ENCODE measurements around the gene TSHZ1. TPM values are rescaled to one million over a fixed set of nuclear protein-coding genes. Genes with fewer than 3 reads are reported as not detected.

TSHZ1 gene
- total RNA-seq, 1 experiment from 2014 or later, result 7.4 TPM

- no peaks in the 10 kb centered on the region for H3K27me3 ChIP-seq (ENCODE audit: insufficient read depth, low read depth)
- BruUV-seq (replicated peaks), result no TSS peak
- H3K4me2 ChIP-seq, result no peak overlapping the region
These were observed 20.4 kb downstream of the TSHZ1 start for GRCh38 chr18:75231053-75231406.

GRCh38 chr18:75234901-75235300, 24.3 kb downstream of the TSHZ1 start:
- ChIA-PET CTCF (no interaction called here), POLR2A (ENCODE audit: unreplicated experiment) (no interaction called here)
- no peaks in the 10 kb centered on the region for H3K79me2 ChIP-seq (ENCODE audit: low read depth)
- no peaks in the 10 kb centered on the region for H3K9me2 ChIP-seq (ENCODE audit: insufficient read depth)
- TF ChIP-seq CTCF (conservative IDR thresholded peaks at IDR 0.05), result no peak
- TF ChIP-seq EZH2 (IDR thresholded peaks at IDR 0.05; ENCODE audit: low read depth), result no peak
- H3K4me1 ChIP-seq (replicated peaks; ENCODE audit: insufficient read depth), result no peaks in the 10 kb centered on the region
- H3K4me2 ChIP-seq, result no peak overlapping the region
- H3K9me3 ChIP-seq (ENCODE audit: insufficient read depth, low read depth), result no peaks in the 10 kb centered on the region
- no peak overlapping the region for H2AFZ ChIP-seq
- intact Hi-C loops (cut with micrococcal nuclease; ENCODE audit: unreplicated experiment), result no loop called here
- H3K4me3 ChIP-seq, result no peak overlapping the region
- H3F3A ChIP-seq (ENCODE audit: insufficient read depth, low read depth), result no peaks in the 10 kb centered on the region
- H3K27ac ChIP-seq, result no peak overlapping the region
- no peak for DNase-seq
- no peaks in the 10 kb centered on the region for H3K27me3 ChIP-seq (ENCODE audit: insufficient read depth, low read depth)
- H4K20me1 ChIP-seq (ENCODE audit: insufficient read depth), result no peaks in the 10 kb centered on the region; the same call in 1 of the 2 replicates
- no peaks in the 10 kb centered on the region for H3K36me3 ChIP-seq (ENCODE audit: low read depth)
- no TSS peak for BruUV-seq (replicated peaks)

More at GRCh38 chr18:75231053-75231406, 20.4 kb downstream of the TSHZ1 start:
- Histone ChIP-seq H3K4me1 (replicated peaks; ENCODE audit: insufficient read depth) (no peaks in the 10 kb centered on the region), H2AFZ (no peak overlapping the region), H3K9me3 (ENCODE audit: insufficient read depth, low read depth) (no peaks in the 10 kb centered on the region), H3K36me3 (ENCODE audit: low read depth) (no peaks in the 10 kb centered on the region), H3F3A (ENCODE audit: insufficient read depth, low read depth) (no peaks in the 10 kb centered on the region), H3K79me2 (ENCODE audit: low read depth) (no peaks in the 10 kb centered on the region), H3K27ac (no peak overlapping the region), H3K9me2 (ENCODE audit: insufficient read depth) (no peaks in the 10 kb centered on the region), H3K4me3 (no peak overlapping the region), H4K20me1 (ENCODE audit: insufficient read depth) (no peaks in the 10 kb centered on the region; the same call in 1 of the 2 replicates)
- no peak for DNase-seq
- intact Hi-C loops (cut with micrococcal nuclease; ENCODE audit: unreplicated experiment), result no loop called here
- ChIA-PET CTCF (no interaction called here), POLR2A (ENCODE audit: unreplicated experiment) (no interaction called here)
- no peak for TF ChIP-seq EZH2 (IDR thresholded peaks at IDR 0.05; ENCODE audit: low read depth)
- no peak for TF ChIP-seq CTCF (conservative IDR thresholded peaks at IDR 0.05)

- DNase-seq, result no peak
- CTCF ChIA-PET, result no interaction called here
- Histone ChIP-seq H3K27me3 (ENCODE audit: insufficient read depth, low read depth) (no peaks in the 10 kb centered on the region), H3K4me3 (no peak overlapping the region), H3K27ac (no peak overlapping the region), H2AFZ (no peak overlapping the region), H3K9me3 (ENCODE audit: insufficient read depth, low read depth) (no peaks in the 10 kb centered on the region), H3K4me1 (replicated peaks; ENCODE audit: insufficient read depth) (no peaks in the 10 kb centered on the region), H3K79me2 (ENCODE audit: low read depth) (no peaks in the 10 kb centered on the region), H3K4me2 (no peak overlapping the region), H3K9me2 (ENCODE audit: insufficient read depth) (no peaks in the 10 kb centered on the region), H3K36me3 (ENCODE audit: low read depth) (no peaks in the 10 kb centered on the region), H3F3A (ENCODE audit: insufficient read depth, low read depth) (no peaks in the 10 kb centered on the region), H4K20me1 (ENCODE audit: insufficient read depth) (no peaks in the 10 kb centered on the region; the same call in 1 of the 2 replicates)
- TF ChIP-seq CTCF (conservative IDR thresholded peaks at IDR 0.05), result no peak
- no peak for TF ChIP-seq EZH2 (IDR thresholded peaks at IDR 0.05; ENCODE audit: low read depth)
- no TSS peak for BruUV-seq (replicated peaks)
- POLR2A ChIA-PET (ENCODE audit: unreplicated experiment), result no interaction called here
- intact Hi-C loops (cut with micrococcal nuclease; ENCODE audit: unreplicated experiment), result no loop called here
These were observed 25.3 kb downstream of the TSHZ1 start for GRCh38 chr18:75235896-75236295.

All from PC-9 (cell line).